ENCODE data around the gene MBNL2. TPM values are rescaled to one million over a fixed set of nuclear protein-coding genes. Genes with fewer than 3 reads are reported as not detected.

Gene MBNL2
- total and polyA plus RNA-seq, 2 of the 13 experiments (the other 11 are each of a cell fraction or from before 2014, with no cell fraction given) = 30.8 to 59.0 TPM

DNA sequence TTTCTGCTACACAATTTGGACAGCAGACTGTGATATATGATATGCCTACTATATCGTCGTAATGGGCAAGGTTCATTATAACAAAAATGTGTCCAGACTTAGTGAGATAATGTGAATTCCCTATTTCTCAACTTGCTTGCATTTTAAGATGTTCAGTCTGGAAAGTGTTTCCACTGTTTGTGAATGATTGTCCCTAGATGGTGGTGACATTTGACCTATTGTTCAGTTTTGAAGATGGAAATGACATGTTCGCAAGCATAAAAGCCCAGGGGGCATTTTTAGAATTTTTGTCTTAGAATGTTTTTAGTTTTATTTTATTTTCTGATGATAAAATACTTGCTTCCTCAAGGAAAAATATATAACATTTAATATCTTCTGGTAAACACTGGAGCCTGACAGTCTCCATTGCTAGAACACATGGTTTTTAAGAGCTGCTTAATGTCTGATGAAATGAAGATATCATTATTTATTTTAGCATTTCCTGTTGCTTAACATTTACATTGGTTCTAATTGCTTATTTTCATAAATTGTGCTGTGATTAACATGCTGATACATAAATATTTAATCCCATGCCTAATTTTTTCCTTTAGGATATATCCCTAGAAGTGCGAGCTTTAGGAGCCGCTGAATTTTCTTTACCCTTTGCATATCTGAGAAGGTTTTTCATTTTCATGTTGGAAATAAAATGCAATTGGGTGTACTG lies 27.1 kb downstream of the MBNL2 start:
- POLR2A ChIA-PET = interaction anchor here (1.2 to 1.8 kb wide), 3 partner anchors 9 to 12 kb away, joined by 3 to 6 read pairs (median 6); no protein-coding TSS in a partner anchor
- intact Hi-C loops (cut with micrococcal nuclease; ENCODE audit: unreplicated experiment) (no loop called here), in situ Hi-C loops (cut with HindIII; ENCODE audit: extremely low pct_ligation_motif_present, low pct_unique_long_range_greater_than_20kb) (no loop called here)
- FAIRE-seq = no peak
- no peak overlapping the region for H3K9ac ChIP-seq (ENCODE audit: insufficient read depth, low read depth, low read length)
- DNase-seq (ENCODE audit: low spot score) = no peak
- H4K20me1 ChIP-seq (ENCODE audit: insufficient read depth, low read length) = peaks cover 56% of the 10 kb centered on the region
- TF ChIP-seq ZNF460 (CRISPR knock-in tag; IDR thresholded peaks at IDR 0.05; ENCODE audit: borderline replicate concordance) (no peak), HMGA1 (CRISPR knock-in tag; conservative IDR thresholded peaks at IDR 0.05) (no peak), ZNF747 (CRISPR knock-in tag; IDR thresholded peaks at IDR 0.05; ENCODE audit: borderline replicate concordance) (no peak), ZNF713 (CRISPR knock-in tag; IDR thresholded peaks at IDR 0.05) (no peak)
- TF ChIP-seq, protein P1, sequence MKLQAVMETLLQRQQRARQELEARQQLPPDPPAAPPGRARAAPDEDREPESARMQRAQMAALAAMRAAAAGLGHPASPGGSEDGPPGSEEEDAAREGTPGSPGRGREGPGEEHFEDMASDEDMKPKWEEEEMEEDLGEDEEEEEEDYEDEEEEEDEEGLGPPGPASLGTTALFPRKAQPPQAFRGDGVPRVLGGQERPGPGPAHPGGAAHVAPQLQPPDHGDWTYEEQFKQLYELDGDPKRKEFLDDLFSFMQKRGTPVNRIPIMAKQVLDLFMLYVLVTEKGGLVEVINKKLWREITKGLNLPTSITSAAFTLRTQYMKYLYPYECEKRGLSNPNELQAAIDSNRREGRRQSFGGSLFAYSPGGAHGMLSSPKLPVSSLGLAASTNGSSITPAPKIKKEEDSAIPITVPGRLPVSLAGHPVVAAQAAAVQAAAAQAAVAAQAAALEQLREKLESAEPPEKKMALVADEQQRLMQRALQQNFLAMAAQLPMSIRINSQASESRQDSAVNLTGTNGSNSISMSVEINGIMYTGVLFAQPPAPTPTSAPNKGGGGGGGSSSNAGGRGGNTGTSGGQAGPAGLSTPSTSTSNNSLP (IDR thresholded peaks at IDR 0.05; ENCODE audit: low read depth, low read length) = no peak
- no peak overlapping the region for H3K27ac ChIP-seq (ENCODE audit: extremely low read length, insufficient read depth, low read length)
- no TSS peak for BruUV-seq (replicated peaks)
- no peaks in the 10 kb centered on the region for H3K27me3 ChIP-seq (ENCODE audit: control insufficient read depth in 1 of 2, insufficient read depth in 2 of 2, low read length in 2 of 2)
- 98% methylated on average over 5 of the region's 5 CpGs for WGBS (ENCODE audit: low lambda C conversion rate)
- no peaks in the 10 kb centered on the region for H3K9me3 ChIP-seq (ENCODE audit: low read length)
- H3K36me3 ChIP-seq (replicated peaks in 1 of 2; ENCODE audit: control insufficient read depth in 1 of 2, insufficient read depth in 2 of 2, low read length in 2 of 2) = peaks cover 0 to 12% of the 10 kb centered on the region in 2 experiments; a peak in 3 of 5 replicates
- ATAC-seq = no peak
- peaks cover 97% of the 10 kb centered on the region for H3K79me2 ChIP-seq (ENCODE audit: insufficient read depth, low read length)
- H3K4me2 ChIP-seq (ENCODE audit: low read depth, low read length) = no peak overlapping the region
- H2AFZ ChIP-seq (ENCODE audit: low read length) = no peak overlapping the region
- no peak overlapping the region for H3K4me3 ChIP-seq (replicated peaks in 1 of 3; ENCODE audit: insufficient read depth in 1 of 3, low read depth in 2 of 3, low read length in 3 of 3)
- CTCF ChIA-PET (ENCODE audit: low intra/inter-chr PET ratio, low total read pairs) = no interaction called here
- H3K4me1 ChIP-seq (ENCODE audit: insufficient read depth, low read length) = peaks cover 63% of the 10 kb centered on the region
